WTC11 (cell line): ENCODE data around the gene IL31. TPM values are rescaled to one million over a fixed set of nuclear protein-coding genes. Genes with fewer than 3 reads are reported as not detected.

Experiments
- ATAC-seq: fragments of 200-7000 bp; cut with Tn5 transposase; 2 replicates; pipeline ENCODE4 v1.10.0; 2021; ENCODE audit warnings: mild to moderate bottlenecking, moderate library complexity
- CTCF ChIA-PET: fragments of 300-600 bp; sonication (Branson Sonifier 250); formaldehyde crosslinking; loops from one replicate; lab custom pipeline; 2021; ENCODE audit warnings: antibody characterized with exemption; lab: Charles Lee
- POLR2A ChIA-PET: fragments of 350-600 bp; sonication (Branson Sonifier 250); formaldehyde crosslinking; loops from one replicate; lab custom pipeline; 2021; ENCODE audit warnings: antibody characterized with exemption; lab: Charles Lee
- DNase-seq: peaks from one replicate; pipeline ENCODE4 v3.0.0; 2021; ENCODE audit warnings: low spot score
- H3K27ac Mint-ChIP-seq: 2 replicates; pipeline ENCODE4 v1.8.0; 2021; ENCODE audit warnings: mixed read lengths
- H3K27me3 Mint-ChIP-seq: 2 replicates; pipeline ENCODE4 v1.8.0; 2021; ENCODE audit warnings: low read depth, mild to moderate bottlenecking, moderate library complexity, mixed read lengths
- H3K36me3 Mint-ChIP-seq: 2 replicates; pipeline ENCODE4 v1.8.0; 2021; ENCODE audit warnings: mixed read lengths
- H3K4me1 Mint-ChIP-seq: 2 replicates; pipeline ENCODE4 v1.8.0; 2022; ENCODE audit warnings: mixed read lengths
- H3K4me3 Mint-ChIP-seq: 2 replicates; pipeline ENCODE4 v1.8.0; 2021; ENCODE audit warnings: mild to moderate bottlenecking, moderate library complexity, mixed read lengths
- H3K9me3 Mint-ChIP-seq: 2 replicates; pipeline ENCODE4 v1.8.0; 2021; ENCODE audit warnings: mixed read lengths
- ARID4B ChIP-seq: sonication (generic); formaldehyde crosslinking; IDR thresholded peaks from 2 replicates; pipeline ENCODE4 v1.8.0; 2023; ENCODE audit warnings: missing genetic modification reagents, mild to moderate bottlenecking, borderline replicate concordance
- CBFB ChIP-seq: sonication (generic); formaldehyde crosslinking; IDR thresholded peaks from 2 replicates; pipeline ENCODE4 v1.8.1; 2022; ENCODE audit warnings: mild to moderate bottlenecking, low read depth, missing genetic modification reagents
- CDX4 ChIP-seq: fragments of 250-450 bp; sonication (Bioruptor Pico); IDR thresholded peaks from 2 replicates; pipeline ENCODE4 v1.9.0; 2021; ENCODE audit warnings: moderate library complexity, mild to moderate bottlenecking, inconsistent platforms, borderline replicate concordance
- E2F5 ChIP-seq: sonication (generic); formaldehyde crosslinking; IDR thresholded peaks from 2 replicates; pipeline ENCODE4 v1.8.1; 2022; ENCODE audit warnings: mild to moderate bottlenecking, moderate library complexity, missing genetic modification reagents
- FOXJ3 ChIP-seq: sonication (generic); formaldehyde crosslinking; IDR thresholded peaks from 2 replicates; pipeline ENCODE4 v1.9.0; 2021; ENCODE audit warnings: missing genetic modification reagents, mild to moderate bottlenecking, borderline replicate concordance
- MYBL2 ChIP-seq: sonication (generic); formaldehyde crosslinking; IDR thresholded peaks from 2 replicates; pipeline ENCODE4 v1.8.1; 2023; ENCODE audit warnings: mild to moderate bottlenecking, moderate library complexity, missing genetic modification reagents
- NFYB ChIP-seq: sonication (generic); formaldehyde crosslinking; conservative IDR thresholded peaks from 2 replicates; pipeline ENCODE4 v1.8.0; 2022; ENCODE audit warnings: low read depth, missing genetic modification reagents
- NR1H2 ChIP-seq: sonication (generic); formaldehyde crosslinking; IDR thresholded peaks from 2 replicates; pipeline ENCODE4 v1.9.0; 2021; ENCODE audit warnings: mild to moderate bottlenecking, moderate library complexity, missing genetic modification reagents
- RORB ChIP-seq: fragments of 250-450 bp; sonication (Bioruptor Pico); IDR thresholded peaks from 2 replicates; pipeline ENCODE4 v1.9.0; 2021; ENCODE audit warnings: mild to moderate bottlenecking
- SMAD3 ChIP-seq: sonication (generic); formaldehyde crosslinking; IDR thresholded peaks from 2 replicates; pipeline ENCODE4 v1.8.0; 2022; ENCODE audit warnings: missing genetic modification reagents, mild to moderate bottlenecking, borderline replicate concordance
- TP53 ChIP-seq: sonication (generic); formaldehyde crosslinking; IDR thresholded peaks from 2 replicates; pipeline ENCODE4 v1.8.1; 2023; ENCODE audit warnings: mild to moderate bottlenecking, missing genetic modification reagents
- USF1 ChIP-seq: sonication (generic); formaldehyde crosslinking; IDR thresholded peaks from 2 replicates; pipeline ENCODE4 v1.8.0; 2022; ENCODE audit warnings: mild to moderate bottlenecking, missing genetic modification reagents
- ZMAT4 ChIP-seq: fragments of 250-450 bp; sonication (Bioruptor Pico); IDR thresholded peaks from 2 replicates; pipeline ENCODE4 v1.9.0; 2021; ENCODE audit warnings: mild to moderate bottlenecking
- ZNF671 ChIP-seq: fragments of 250-450 bp; sonication (Bioruptor Pico); IDR thresholded peaks from 2 replicates; pipeline ENCODE4 v1.8.0; 2021; ENCODE audit warnings: mild to moderate bottlenecking
- total RNA-seq: library from RNA; stranded (reverse); gene quantifications from 3 replicates; pipeline ENCODE4 v1.2.3, GENCODE V29; 2021
- TF ChIP-seq, protein P1 (sequence below): sonication (generic); formaldehyde crosslinking; IDR thresholded peaks from 2 replicates; pipeline ENCODE4 v1.8.1; 2022; ENCODE audit warnings: mild to moderate bottlenecking, missing genetic modification reagents, moderate library complexity, borderline replicate concordance
- TF ChIP-seq, protein P2 (sequence below): sonication (generic); formaldehyde crosslinking; IDR thresholded peaks from 2 replicates; pipeline ENCODE4 v1.8.1; 2023; ENCODE audit warnings: mild to moderate bottlenecking, missing genetic modification reagents

Gene IL31
- total RNA-seq, 1 experiment from 2014 or later = not detected

DNA sequence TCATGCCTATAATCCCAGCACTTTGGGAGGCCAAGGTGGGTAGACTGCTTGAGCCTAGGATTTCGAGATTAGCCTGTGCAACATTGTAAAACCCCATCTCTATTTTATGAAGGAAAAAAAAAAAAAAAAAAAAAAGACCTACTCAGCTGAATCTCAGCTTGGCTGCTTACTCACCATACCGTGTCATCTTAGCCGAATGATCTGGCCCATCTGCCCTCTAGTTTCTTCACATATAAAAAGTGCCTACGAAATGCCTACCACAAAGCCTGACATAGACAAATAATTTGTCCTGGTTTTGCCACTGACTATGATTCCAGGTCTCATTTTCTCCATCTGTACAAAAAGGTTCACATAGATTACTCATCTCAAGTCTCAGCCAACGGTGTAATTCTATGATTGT lies 41.8 kb upstream of the IL31 start:
- no peak overlapping the region for H3K4me3 Mint-ChIP-seq
- H3K4me1 Mint-ChIP-seq = no peaks in the 10 kb centered on the region
- H3K36me3 Mint-ChIP-seq = peaks cover 59% of the 10 kb centered on the region
- H3K27ac Mint-ChIP-seq = no peak overlapping the region
- ChIA-PET POLR2A (no interaction called here), CTCF (interaction anchor here (0.6 kb wide), 1 partner anchor 56 kb away, joined by 3 read pairs; no protein-coding TSS in a partner anchor)
- ATAC-seq (no peak), DNase-seq (no peak)
- TF ChIP-seq USF1 (CRISPR knock-in tag) (no peak), NR1H2 (CRISPR knock-in tag) (no peak), CBFB (CRISPR knock-in tag) (no peak), SMAD3 (CRISPR knock-in tag) (no peak), E2F5 (CRISPR knock-in tag) (no peak), NFYB (no peak), RORB (CRISPR knock-in tag) (no peak), MYBL2 (CRISPR knock-in tag) (no peak), TP53 (CRISPR knock-in tag) (no peak), ARID4B (CRISPR knock-in tag) (no peak), CDX4 (CRISPR knock-in tag) (no peak), ZNF671 (no peak), ZMAT4 (no peak), FOXJ3 (CRISPR knock-in tag) (no peak)
- TF ChIP-seq, protein P1, sequence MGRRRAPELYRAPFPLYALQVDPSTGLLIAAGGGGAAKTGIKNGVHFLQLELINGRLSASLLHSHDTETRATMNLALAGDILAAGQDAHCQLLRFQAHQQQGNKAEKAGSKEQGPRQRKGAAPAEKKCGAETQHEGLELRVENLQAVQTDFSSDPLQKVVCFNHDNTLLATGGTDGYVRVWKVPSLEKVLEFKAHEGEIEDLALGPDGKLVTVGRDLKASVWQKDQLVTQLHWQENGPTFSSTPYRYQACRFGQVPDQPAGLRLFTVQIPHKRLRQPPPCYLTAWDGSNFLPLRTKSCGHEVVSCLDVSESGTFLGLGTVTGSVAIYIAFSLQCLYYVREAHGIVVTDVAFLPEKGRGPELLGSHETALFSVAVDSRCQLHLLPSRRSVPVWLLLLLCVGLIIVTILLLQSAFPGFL (CRISPR knock-in tag) = no peak
- TF ChIP-seq, protein P2, sequence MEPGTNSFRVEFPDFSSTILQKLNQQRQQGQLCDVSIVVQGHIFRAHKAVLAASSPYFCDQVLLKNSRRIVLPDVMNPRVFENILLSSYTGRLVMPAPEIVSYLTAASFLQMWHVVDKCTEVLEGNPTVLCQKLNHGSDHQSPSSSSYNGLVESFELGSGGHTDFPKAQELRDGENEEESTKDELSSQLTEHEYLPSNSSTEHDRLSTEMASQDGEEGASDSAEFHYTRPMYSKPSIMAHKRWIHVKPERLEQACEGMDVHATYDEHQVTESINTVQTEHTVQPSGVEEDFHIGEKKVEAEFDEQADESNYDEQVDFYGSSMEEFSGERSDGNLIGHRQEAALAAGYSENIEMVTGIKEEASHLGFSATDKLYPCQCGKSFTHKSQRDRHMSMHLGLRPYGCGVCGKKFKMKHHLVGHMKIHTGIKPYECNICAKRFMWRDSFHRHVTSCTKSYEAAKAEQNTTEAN (CRISPR knock-in tag) = no peak
- H3K27me3 Mint-ChIP-seq = no peaks in the 10 kb centered on the region
- no peaks in the 10 kb centered on the region for H3K9me3 Mint-ChIP-seq
